ENCODE data around the gene LENG1.

DNA sequence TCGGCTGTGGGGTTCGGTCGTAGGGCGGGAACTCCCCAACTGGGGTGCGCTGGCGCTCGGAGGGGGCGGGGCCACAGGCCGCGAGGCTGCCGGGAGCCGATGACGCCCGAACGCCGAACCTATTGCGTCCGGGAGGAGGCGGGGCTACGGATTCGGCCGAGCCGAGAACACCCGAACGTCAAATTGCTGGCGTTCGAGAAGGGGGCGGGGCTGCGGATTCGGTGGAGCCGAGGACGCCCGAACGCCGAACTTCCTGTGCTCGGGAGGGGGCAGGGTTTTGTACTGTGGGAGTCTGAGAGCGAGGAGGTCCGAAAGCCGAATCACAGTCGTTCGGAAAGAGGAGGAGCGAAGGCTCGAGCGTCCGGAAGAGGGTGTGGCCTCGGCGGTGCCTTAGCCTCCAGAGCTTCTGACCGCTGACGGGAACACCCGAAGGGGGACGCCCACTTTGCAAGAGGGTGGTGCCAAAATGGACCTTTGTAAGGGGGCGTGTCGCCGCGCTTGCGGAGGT lies 31.0 kb upstream of the LENG1 start:
- TF ChIP-seq, protein P1, sequence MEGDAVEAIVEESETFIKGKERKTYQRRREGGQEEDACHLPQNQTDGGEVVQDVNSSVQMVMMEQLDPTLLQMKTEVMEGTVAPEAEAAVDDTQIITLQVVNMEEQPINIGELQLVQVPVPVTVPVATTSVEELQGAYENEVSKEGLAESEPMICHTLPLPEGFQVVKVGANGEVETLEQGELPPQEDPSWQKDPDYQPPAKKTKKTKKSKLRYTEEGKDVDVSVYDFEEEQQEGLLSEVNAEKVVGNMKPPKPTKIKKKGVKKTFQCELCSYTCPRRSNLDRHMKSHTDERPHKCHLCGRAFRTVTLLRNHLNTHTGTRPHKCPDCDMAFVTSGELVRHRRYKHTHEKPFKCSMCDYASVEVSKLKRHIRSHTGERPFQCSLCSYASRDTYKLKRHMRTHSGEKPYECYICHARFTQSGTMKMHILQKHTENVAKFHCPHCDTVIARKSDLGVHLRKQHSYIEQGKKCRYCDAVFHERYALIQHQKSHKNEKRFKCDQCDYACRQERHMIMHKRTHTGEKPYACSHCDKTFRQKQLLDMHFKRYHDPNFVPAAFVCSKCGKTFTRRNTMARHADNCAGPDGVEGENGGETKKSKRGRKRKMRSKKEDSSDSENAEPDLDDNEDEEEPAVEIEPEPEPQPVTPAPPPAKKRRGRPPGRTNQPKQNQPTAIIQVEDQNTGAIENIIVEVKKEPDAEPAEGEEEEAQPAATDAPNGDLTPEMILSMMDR (conservative IDR thresholded peaks at IDR 0.05; ENCODE audit: low read depth in 2 of 2) = no peak
- no peak for TF ChIP-seq EZH2 (IDR thresholded peaks at IDR 0.05; ENCODE audit: low read depth, unreplicated experiment)
- TF ChIP-seq, protein P2, sequence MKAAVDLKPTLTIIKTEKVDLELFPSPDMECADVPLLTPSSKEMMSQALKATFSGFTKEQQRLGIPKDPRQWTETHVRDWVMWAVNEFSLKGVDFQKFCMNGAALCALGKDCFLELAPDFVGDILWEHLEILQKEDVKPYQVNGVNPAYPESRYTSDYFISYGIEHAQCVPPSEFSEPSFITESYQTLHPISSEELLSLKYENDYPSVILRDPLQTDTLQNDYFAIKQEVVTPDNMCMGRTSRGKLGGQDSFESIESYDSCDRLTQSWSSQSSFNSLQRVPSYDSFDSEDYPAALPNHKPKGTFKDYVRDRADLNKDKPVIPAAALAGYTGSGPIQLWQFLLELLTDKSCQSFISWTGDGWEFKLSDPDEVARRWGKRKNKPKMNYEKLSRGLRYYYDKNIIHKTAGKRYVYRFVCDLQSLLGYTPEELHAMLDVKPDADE (IDR thresholded peaks at IDR 0.05) = no peak
- TF ChIP-seq JUNB (IDR thresholded peaks at IDR 0.05; ENCODE audit: unreplicated experiment) = no peak
- TF ChIP-seq POLR2AphosphoS5 (IDR thresholded peaks at IDR 0.05; ENCODE audit: low read depth) = no peak
- TF ChIP-seq CREB1 (CRISPR knock-in tag; IDR thresholded peaks at IDR 0.05; ENCODE audit: low read depth) = peak; percentile 2; the same call in 1 of the 2 replicates
- TF ChIP-seq, protein P3, sequence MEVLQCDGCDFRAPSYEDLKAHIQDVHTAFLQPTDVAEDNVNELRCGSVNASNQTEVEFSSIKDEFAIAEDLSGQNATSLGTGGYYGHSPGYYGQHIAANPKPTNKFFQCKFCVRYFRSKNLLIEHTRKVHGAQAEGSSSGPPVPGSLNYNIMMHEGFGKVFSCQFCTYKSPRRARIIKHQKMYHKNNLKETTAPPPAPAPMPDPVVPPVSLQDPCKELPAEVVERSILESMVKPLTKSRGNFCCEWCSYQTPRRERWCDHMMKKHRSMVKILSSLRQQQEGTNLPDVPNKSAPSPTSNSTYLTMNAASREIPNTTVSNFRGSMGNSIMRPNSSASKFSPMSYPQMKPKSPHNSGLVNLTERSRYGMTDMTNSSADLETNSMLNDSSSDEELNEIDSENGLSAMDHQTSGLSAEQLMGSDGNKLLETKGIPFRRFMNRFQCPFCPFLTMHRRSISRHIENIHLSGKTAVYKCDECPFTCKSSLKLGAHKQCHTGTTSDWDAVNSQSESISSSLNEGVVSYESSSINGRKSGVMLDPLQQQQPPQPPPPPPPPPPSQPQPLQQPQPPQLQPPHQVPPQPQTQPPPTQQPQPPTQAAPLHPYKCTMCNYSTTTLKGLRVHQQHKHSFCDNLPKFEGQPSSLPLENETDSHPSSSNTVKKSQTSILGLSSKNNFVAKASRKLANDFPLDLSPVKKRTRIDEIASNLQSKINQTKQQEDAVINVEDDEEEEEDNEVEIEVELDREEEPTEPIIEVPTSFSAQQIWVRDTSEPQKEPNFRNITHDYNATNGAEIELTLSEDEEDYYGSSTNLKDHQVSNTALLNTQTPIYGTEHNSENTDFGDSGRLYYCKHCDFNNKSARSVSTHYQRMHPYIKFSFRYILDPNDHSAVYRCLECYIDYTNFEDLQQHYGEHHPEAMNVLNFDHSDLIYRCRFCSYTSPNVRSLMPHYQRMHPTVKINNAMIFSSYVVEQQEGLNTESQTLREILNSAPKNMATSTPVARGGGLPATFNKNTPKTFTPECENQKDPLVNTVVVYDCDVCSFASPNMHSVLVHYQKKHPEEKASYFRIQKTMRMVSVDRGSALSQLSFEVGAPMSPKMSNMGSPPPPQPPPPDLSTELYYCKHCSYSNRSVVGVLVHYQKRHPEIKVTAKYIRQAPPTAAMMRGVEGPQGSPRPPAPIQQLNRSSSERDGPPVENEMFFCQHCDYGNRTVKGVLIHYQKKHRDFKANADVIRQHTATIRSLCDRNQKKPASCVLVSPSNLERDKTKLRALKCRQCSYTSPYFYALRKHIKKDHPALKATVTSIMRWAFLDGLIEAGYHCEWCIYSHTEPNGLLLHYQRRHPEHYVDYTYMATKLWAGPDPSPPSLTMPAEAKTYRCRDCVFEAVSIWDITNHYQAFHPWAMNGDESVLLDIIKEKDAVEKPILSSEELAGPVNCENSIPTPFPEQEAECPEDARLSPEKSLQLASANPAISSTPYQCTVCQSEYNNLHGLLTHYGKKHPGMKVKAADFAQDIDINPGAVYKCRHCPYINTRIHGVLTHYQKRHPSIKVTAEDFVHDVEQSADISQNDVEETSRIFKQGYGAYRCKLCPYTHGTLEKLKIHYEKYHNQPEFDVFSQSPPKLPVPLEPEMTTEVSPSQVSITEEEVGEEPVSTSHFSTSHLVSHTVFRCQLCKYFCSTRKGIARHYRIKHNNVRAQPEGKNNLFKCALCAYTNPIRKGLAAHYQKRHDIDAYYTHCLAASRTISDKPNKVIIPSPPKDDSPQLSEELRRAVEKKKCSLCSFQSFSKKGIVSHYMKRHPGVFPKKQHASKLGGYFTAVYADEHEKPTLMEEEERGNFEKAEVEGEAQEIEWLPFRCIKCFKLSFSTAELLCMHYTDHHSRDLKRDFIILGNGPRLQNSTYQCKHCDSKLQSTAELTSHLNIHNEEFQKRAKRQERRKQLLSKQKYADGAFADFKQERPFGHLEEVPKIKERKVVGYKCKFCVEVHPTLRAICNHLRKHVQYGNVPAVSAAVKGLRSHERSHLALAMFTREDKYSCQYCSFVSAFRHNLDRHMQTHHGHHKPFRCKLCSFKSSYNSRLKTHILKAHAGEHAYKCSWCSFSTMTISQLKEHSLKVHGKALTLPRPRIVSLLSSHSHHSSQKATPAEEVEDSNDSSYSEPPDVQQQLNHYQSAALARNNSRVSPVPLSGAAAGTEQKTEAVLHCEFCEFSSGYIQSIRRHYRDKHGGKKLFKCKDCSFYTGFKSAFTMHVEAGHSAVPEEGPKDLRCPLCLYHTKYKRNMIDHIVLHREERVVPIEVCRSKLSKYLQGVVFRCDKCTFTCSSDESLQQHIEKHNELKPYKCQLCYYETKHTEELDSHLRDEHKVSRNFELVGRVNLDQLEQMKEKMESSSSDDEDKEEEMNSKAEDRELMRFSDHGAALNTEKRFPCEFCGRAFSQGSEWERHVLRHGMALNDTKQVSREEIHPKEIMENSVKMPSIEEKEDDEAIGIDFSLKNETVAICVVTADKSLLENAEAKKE (CRISPR knock-in tag; IDR thresholded peaks at IDR 0.05) = no peak
- no peak for TF ChIP-seq EZH2phosphoT487 (IDR thresholded peaks at IDR 0.05; ENCODE audit: unreplicated experiment)
- TF ChIP-seq NANOG (IDR thresholded peaks at IDR 0.05; ENCODE audit: borderline replicate concordance) = no peak
- TF ChIP-seq, protein P4, sequence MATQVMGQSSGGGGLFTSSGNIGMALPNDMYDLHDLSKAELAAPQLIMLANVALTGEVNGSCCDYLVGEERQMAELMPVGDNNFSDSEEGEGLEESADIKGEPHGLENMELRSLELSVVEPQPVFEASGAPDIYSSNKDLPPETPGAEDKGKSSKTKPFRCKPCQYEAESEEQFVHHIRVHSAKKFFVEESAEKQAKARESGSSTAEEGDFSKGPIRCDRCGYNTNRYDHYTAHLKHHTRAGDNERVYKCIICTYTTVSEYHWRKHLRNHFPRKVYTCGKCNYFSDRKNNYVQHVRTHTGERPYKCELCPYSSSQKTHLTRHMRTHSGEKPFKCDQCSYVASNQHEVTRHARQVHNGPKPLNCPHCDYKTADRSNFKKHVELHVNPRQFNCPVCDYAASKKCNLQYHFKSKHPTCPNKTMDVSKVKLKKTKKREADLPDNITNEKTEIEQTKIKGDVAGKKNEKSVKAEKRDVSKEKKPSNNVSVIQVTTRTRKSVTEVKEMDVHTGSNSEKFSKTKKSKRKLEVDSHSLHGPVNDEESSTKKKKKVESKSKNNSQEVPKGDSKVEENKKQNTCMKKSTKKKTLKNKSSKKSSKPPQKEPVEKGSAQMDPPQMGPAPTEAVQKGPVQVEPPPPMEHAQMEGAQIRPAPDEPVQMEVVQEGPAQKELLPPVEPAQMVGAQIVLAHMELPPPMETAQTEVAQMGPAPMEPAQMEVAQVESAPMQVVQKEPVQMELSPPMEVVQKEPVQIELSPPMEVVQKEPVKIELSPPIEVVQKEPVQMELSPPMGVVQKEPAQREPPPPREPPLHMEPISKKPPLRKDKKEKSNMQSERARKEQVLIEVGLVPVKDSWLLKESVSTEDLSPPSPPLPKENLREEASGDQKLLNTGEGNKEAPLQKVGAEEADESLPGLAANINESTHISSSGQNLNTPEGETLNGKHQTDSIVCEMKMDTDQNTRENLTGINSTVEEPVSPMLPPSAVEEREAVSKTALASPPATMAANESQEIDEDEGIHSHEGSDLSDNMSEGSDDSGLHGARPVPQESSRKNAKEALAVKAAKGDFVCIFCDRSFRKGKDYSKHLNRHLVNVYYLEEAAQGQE (IDR thresholded peaks at IDR 0.05; ENCODE audit: unreplicated experiment) = no peak
- no peak for TF ChIP-seq STAT1 (IDR thresholded peaks at IDR 0.05; ENCODE audit: unreplicated experiment)

Data from GM23338 (cell line).